C4-2B (cell line): ENCODE data around the gene ATP6V0A1.

ENCODE experiments used
- H3K27ac ChIP-seq: fragments of 450-650 bp; 2 replicates; pipeline ENCODE4 v1.5.1; 2017
- ZFX ChIP-seq: fragments of 450-650 bp; IDR thresholded peaks from 2 replicates; pipeline ENCODE4 v1.6.1; 2017
- TF ChIP-seq, protein P1 (sequence below): fragments of 450-650 bp; conservative IDR thresholded peaks from 2 replicates; pipeline ENCODE4 v1.5.1; 2017; ENCODE audit warnings: mild to moderate bottlenecking

ATP6V0A1 gene

DNA sequence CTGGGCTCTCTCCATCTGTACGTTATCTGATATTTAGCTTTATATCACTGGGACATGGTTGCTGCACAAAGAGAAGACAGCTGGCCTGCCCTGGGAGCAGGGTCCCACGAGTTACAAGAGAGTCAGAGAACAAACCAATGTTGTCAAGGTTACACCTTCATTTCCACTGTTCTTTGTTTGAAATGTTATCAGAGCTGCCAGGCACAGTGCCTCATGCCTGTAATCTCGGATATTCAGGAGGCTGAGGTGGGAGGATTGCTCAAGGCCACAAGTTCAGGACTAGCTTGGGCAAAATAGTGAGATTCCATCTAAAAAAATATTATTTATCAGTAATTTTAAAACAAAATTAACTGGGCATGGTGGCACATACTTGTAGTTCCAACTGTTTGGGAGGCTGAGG lies 34.6 kb downstream of the ATP6V0A1 start:
- H3K27ac ChIP-seq, result no peak overlapping the region
- no peak for TF ChIP-seq ZFX
- TF ChIP-seq, protein P1, sequence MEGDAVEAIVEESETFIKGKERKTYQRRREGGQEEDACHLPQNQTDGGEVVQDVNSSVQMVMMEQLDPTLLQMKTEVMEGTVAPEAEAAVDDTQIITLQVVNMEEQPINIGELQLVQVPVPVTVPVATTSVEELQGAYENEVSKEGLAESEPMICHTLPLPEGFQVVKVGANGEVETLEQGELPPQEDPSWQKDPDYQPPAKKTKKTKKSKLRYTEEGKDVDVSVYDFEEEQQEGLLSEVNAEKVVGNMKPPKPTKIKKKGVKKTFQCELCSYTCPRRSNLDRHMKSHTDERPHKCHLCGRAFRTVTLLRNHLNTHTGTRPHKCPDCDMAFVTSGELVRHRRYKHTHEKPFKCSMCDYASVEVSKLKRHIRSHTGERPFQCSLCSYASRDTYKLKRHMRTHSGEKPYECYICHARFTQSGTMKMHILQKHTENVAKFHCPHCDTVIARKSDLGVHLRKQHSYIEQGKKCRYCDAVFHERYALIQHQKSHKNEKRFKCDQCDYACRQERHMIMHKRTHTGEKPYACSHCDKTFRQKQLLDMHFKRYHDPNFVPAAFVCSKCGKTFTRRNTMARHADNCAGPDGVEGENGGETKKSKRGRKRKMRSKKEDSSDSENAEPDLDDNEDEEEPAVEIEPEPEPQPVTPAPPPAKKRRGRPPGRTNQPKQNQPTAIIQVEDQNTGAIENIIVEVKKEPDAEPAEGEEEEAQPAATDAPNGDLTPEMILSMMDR, result no peak

DNA sequence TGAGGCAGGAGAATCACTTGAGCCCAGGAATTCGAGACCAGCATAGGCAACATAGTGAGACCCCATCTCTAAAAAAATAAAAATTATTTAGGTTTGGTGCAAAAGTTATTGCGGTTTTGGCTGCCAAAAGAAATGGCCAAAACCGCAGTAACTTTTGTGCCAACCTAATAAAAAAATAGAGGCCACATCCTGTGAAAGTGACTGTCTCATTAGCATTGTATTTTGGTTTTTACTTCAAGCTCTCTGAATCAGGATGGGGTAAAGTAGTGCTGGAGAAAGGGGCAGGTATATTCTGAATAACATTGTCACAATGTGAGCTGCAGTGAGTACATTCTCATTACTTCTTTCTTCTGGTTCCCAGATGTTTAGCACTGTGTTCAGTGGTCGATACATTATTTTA lies 36.0 kb downstream of the ATP6V0A1 start:
- TF ChIP-seq ZFX, result no peak
- TF ChIP-seq, protein P1, result no peak
- H3K27ac ChIP-seq, result no peak overlapping the region

DNA sequence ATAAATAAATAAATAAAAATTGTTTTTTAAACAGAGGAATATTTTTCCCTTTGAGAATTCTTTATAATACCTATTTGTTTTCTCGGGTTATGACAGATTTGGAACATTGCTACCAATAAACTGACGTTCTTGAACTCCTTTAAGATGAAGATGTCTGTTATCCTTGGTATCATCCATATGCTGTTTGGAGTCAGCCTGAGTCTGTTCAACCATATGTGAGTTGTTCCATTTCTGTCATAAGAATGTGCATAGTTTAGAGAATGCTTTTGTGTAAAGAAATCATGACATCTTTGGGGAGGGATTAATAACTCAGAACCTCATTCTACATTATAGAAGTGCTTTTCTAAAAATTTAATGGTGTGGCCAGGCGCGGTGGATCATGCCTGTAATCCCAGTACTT lies 40.1 kb downstream of the ATP6V0A1 start:
- no peak for TF ChIP-seq ZFX
- TF ChIP-seq, protein P1, result no peak
- H3K27ac ChIP-seq, result no peak overlapping the region

DNA sequence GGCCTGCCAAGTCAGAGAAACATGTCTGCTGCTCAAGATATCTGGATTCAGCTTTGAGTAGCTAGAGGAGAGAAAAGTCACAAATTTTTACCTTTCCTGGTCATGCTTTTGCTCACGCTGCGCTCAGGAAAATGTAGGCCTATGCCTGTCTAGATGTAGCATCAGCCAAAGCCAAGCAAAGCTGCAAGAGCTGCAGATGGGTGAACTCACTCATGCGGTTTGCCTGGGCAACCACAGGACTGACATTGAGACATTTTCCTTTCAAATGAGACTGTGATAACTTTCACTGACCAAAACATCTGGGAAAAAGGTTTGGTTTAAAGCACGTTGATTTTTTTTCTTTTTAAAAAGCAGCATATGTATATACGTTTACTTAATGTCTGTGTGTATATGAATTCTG lies 43.4 kb downstream of the ATP6V0A1 start:
- no peak overlapping the region for H3K27ac ChIP-seq
- TF ChIP-seq, protein P1, result no peak
- no peak for TF ChIP-seq ZFX

DNA sequence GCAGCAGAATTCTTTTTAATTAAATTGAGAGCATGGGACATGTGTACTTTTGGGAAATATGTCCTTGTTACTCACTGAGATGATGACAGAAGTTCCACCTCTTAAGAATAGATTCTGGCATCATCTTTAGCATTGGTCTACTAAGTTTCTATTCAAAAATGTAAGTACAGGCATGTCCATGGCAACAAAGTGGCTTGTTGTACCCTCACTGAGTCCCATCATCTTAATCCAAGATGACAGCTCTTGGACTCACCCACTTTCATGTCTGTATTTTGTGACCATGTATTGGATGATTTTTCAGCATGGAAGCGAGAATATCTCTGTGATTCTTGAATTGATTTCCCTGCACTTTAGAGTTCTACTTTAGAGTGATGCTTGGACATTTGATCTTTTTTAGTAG lies 44.2 kb downstream of the ATP6V0A1 start:
- TF ChIP-seq ZFX, result no peak
- TF ChIP-seq, protein P1, result no peak
- H3K27ac ChIP-seq, result no peak overlapping the region

DNA sequence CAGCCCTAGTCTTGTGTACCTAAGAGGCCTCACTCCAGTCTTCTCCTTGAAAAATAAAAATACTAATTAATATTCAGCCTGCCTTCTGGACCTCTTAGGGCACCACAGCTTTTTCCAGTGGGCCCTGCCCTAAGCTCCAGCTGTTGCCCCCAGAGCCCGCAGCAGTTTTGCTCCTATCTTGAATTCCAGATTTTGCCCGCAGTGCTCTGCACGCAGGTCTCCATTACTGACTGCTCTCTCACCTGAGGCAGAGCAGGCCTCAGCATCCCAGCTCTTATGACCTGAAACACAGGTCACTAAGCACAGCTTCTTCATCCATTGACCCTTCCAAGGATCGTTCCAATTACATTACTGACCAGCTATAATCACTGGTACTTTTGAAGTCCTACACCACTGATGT lies 49.0 kb downstream of the ATP6V0A1 start:
- no peak for TF ChIP-seq ZFX
- TF ChIP-seq, protein P1, result no peak

DNA sequence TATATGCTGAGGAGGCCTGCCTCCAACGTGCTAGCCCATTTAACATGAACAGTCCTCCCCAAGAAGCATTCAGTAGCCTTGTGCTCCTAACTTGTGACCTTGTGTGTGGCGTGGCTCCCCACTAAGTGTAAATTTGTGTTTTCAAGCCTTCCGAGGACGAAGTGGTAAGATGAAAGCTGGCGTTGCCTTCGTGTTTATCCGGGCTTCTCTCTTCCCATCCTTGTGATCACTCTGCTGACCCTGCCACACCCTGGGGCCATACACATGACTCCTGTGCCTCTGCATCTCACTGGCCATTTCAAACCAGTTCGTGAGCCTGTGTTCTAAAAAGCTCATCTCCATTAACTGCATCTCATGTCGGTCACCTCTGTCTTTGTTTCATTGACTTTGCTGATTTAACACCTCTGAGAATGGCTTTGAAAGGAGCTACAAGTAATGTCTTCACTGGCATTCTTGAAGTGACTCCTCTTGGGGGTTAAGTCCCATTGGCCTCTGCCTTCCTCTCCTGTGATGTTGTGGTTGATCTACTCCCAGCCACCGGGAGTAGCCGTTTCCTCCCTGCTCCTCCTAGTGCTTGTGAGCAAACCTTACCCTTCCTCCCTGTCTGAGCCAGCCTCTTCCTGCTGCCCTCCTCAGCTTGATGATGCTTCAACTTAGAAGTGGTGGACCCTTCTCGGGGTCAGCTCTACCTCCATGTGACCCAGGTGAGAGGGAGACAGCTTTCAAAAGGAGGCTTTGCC lies 49.9 kb downstream of the ATP6V0A1 start:
- TF ChIP-seq, protein P1, result no peak
- TF ChIP-seq ZFX, result no peak
- H3K27ac ChIP-seq, result no peak overlapping the region

More for the DNA sequence above, 49.0 kb downstream of the ATP6V0A1 start:
- H3K27ac ChIP-seq, result no peak overlapping the region
